CD14-positive monocyte (primary cell): ENCODE data around the gene LCE5A. TPM values are rescaled to one million over a fixed set of nuclear protein-coding genes. Genes with fewer than 3 reads are reported as not detected.

Experiments used
- DNase-seq, 3 donors: peaks; one replicate each; pipeline ENCODE4 v3.0.0-alpha.2; 2011 to 2022
- H2AFZ ChIP-seq: 2 replicates; pipeline ENCODE4 v1.6.0; 2012; ENCODE audit warnings: mild to moderate bottlenecking, low read depth, low read length, inconsistent platforms; ENCODE audit not compliant: insufficient read depth, poor library complexity, severe bottlenecking
- H3K27ac ChIP-seq, 2 donors: 1 replicate in 1 of 2; 2 replicates in 1 of 2; pipeline ENCODE4 v1.5.1; 2012 to 2013; ENCODE audit warnings: low read length in 2 of 2, control low read depth in 1 of 2, inconsistent platforms in 1 of 2, low read depth in 1 of 2, mild to moderate bottlenecking in 1 of 2
- H3K27me3 ChIP-seq, 2 donors: one replicate each; pipeline versions ENCODE4 v1.6.0 to v1.6.1; 2011 to 2013; ENCODE audit warnings: low read length in 2 of 2; ENCODE audit not compliant: control insufficient read depth in 2 of 2, insufficient read depth in 2 of 2
- H3K36me3 ChIP-seq, 2 donors: replicated peaks in 1 of 2; 1 replicate in 1 of 2; 2 replicates in 1 of 2; pipeline versions ENCODE4 v1.5.1 to v1.6.1; 2012 to 2013; ENCODE audit warnings: low read length in 2 of 2, control low read depth in 1 of 2, inconsistent platforms in 1 of 2, mild to moderate bottlenecking in 1 of 2; ENCODE audit not compliant: insufficient read depth in 2 of 2, control insufficient read depth in 1 of 2
- H3K4me1 ChIP-seq, 2 donors: 1 replicate in 1 of 2; 2 replicates in 1 of 2; pipeline versions ENCODE4 v1.5.1 to v1.6.1; 2012 to 2013; ENCODE audit warnings: low read length in 2 of 2, control low read depth in 1 of 2, inconsistent platforms in 1 of 2, mild to moderate bottlenecking in 1 of 2, moderate library complexity in 1 of 2; ENCODE audit not compliant: insufficient read depth in 2 of 2, control insufficient read depth in 1 of 2
- H3K4me2 ChIP-seq: replicated peaks from 2 replicates; pipeline ENCODE3; 2012; ENCODE audit warnings: low read length, moderate library complexity, mild to moderate bottlenecking; ENCODE audit not compliant: poor library complexity, severe bottlenecking; ENCODE audit errors: extremely low read depth
- H3K4me3 ChIP-seq, 3 experiments: fragments of 200-600 bp in 1 of 3; sonication (generic) in 1 of 3; replicated peaks in 1 of 3; 1 replicate in 2 of 3; 2 replicates in 1 of 3; pipeline ENCODE4 v1.5.1; 2011 to 2013; ENCODE audit warnings: low read length in 3 of 3, mild to moderate bottlenecking in 3 of 3, control low read depth in 2 of 3, low read depth in 2 of 3, inconsistent platforms in 1 of 3, moderate library complexity in 1 of 3
- H3K79me2 ChIP-seq: 2 replicates; pipeline ENCODE4 v1.6.0; 2012; ENCODE audit warnings: mild to moderate bottlenecking, control low read depth, inconsistent platforms, low read length, moderate library complexity; ENCODE audit not compliant: insufficient read depth
- H3K9ac ChIP-seq: 2 replicates; pipeline ENCODE4 v1.6.0; 2017; ENCODE audit warnings: low read length, mild to moderate bottlenecking; ENCODE audit not compliant: insufficient read depth, poor library complexity, severe bottlenecking
- H3K9me3 ChIP-seq, 2 donors: replicated peaks in 1 of 2; 1 replicate in 1 of 2; 2 replicates in 1 of 2; pipeline versions ENCODE4 v1.5.1 to v1.6.1; 2012 to 2013; ENCODE audit warnings: low read length in 2 of 2, control low read depth in 1 of 2; ENCODE audit not compliant: control insufficient read depth in 1 of 2, insufficient read depth in 1 of 2
- H4K20me1 ChIP-seq: 2 replicates; pipeline ENCODE4 v1.6.0; 2012; ENCODE audit warnings: mild to moderate bottlenecking, low read length, control low read depth, moderate library complexity; ENCODE audit not compliant: insufficient read depth
- H3K27ac Mint-ChIP-seq, 7 donors: one replicate each; pipeline ENCODE4 v1.8.0; 2020; ENCODE audit warnings: mild to moderate bottlenecking in 7 of 7, mixed read lengths in 7 of 7, moderate library complexity in 6 of 7, inconsistent platforms in 2 of 7
- H3K27me3 Mint-ChIP-seq, 3 donors: one replicate each; pipeline ENCODE4 v1.8.0; 2021 to 2022; ENCODE audit warnings: low read depth in 3 of 3, mild to moderate bottlenecking in 3 of 3, mixed read lengths in 3 of 3, moderate library complexity in 3 of 3, inconsistent platforms in 1 of 3
- H3K36me3 Mint-ChIP-seq, 2 donors: one replicate each; pipeline ENCODE4 v1.8.0; 2020; ENCODE audit warnings: mixed read lengths in 2 of 2, inconsistent platforms in 1 of 2, mild to moderate bottlenecking in 1 of 2
- H3K4me1 Mint-ChIP-seq: one replicate; pipeline ENCODE4 v1.8.0; 2020; ENCODE audit warnings: mild to moderate bottlenecking, mixed read lengths
- H3K4me3 Mint-ChIP-seq, 2 donors: one replicate each; pipeline ENCODE4 v1.8.0; 2020; ENCODE audit warnings: mild to moderate bottlenecking in 2 of 2, mixed read lengths in 2 of 2, moderate library complexity in 1 of 2
- H3K9me3 Mint-ChIP-seq, 7 donors: one replicate each; pipeline ENCODE4 v1.8.0; 2020 to 2022; ENCODE audit warnings: mixed read lengths in 7 of 7, mild to moderate bottlenecking in 6 of 7, moderate library complexity in 6 of 7, inconsistent platforms in 2 of 7
- WGBS: methylation state at CpG from one replicate; pipeline ENCODE4 v1.1.5; 2013; ENCODE audit warnings: missing lambda C conversion rate; ENCODE audit not compliant: insufficient coverage; 5-methylcytosine and 5-hydroxymethylcytosine counted together
- intact Hi-C, 2 donors: fragments of 100-400 bp; cut with micrococcal nuclease; formaldehyde crosslinking; loops; one replicate each; pipeline versions ENCODE4 v1.15.0 to v1.15.1; 2023
- polyA plus RNA-seq, 3 donors: library from polyadenylated mRNA; depleted of rRNA in 1 of 3; unstranded in 2 of 3; stranded (reverse) in 1 of 3; fragments of 300-500 nt in 2 of 3; fragments of >200 nt in 1 of 3; fragmentation: Illumina TruSeq in 2 of 3; gene quantifications; 1 replicate in 2 of 3; 2 replicates in 1 of 3; pipeline ENCODE4 v1.2.3, GENCODE V29; 2012 to 2021
- TF ChIP-seq, protein P1 (sequence below): fragments of 200-600 bp; IDR thresholded peaks from one replicate; pipeline ENCODE4 v1.8.0; 2022; ENCODE audit warnings: antibody characterized with exemption, mild to moderate bottlenecking

LCE5A gene
- polyA plus RNA-seq, 3 donors: not detected

GRCh38 chr1:152525080-152525641, 14.6 kb downstream of the LCE5A start:
- H3K4me2 ChIP-seq: no peak overlapping the region
- no peaks in the 10 kb centered on the region for H3K36me3 ChIP-seq
- peaks cover 0 to 2% of the 10 kb centered on the region in 2 donors for H3K27me3 ChIP-seq
- WGBS: 55% methylated on average over 1 of the region's 1 CpG
- TF ChIP-seq, protein P1, sequence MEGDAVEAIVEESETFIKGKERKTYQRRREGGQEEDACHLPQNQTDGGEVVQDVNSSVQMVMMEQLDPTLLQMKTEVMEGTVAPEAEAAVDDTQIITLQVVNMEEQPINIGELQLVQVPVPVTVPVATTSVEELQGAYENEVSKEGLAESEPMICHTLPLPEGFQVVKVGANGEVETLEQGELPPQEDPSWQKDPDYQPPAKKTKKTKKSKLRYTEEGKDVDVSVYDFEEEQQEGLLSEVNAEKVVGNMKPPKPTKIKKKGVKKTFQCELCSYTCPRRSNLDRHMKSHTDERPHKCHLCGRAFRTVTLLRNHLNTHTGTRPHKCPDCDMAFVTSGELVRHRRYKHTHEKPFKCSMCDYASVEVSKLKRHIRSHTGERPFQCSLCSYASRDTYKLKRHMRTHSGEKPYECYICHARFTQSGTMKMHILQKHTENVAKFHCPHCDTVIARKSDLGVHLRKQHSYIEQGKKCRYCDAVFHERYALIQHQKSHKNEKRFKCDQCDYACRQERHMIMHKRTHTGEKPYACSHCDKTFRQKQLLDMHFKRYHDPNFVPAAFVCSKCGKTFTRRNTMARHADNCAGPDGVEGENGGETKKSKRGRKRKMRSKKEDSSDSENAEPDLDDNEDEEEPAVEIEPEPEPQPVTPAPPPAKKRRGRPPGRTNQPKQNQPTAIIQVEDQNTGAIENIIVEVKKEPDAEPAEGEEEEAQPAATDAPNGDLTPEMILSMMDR: no peak
- Mint-ChIP-seq H3K36me3 (no peaks in the 10 kb centered on the region), H3K4me1 (no peaks in the 10 kb centered on the region), H3K27ac (no peak overlapping the region), H3K27me3 (peaks cover 2 to 5% (median 2%) of the 10 kb centered on the region in 3 donors), H3K9me3 (peaks cover 0 to 13% (median 6%) of the 10 kb centered on the region in 7 donors), H3K4me3 (no peak overlapping the region)
- no peak for DNase-seq
- H3K9me3 ChIP-seq: no peaks in the 10 kb centered on the region
- no peak overlapping the region for H3K9ac ChIP-seq
- H3K4me1 ChIP-seq: peaks cover 4 to 6% of the 10 kb centered on the region in 2 donors
- no peak overlapping the region for H3K4me3 ChIP-seq
- no peaks in the 10 kb centered on the region for H3K79me2 ChIP-seq
- intact Hi-C loops: no loop called here
- no peak overlapping the region for H3K27ac ChIP-seq
- H2AFZ ChIP-seq: no peak overlapping the region
- no peaks in the 10 kb centered on the region for H4K20me1 ChIP-seq

GRCh38 chr1:152533327-152533938, 22.8 kb downstream of the LCE5A start:
- no peaks in the 10 kb centered on the region for H3K4me1 ChIP-seq
- peaks cover 0 to 2% of the 10 kb centered on the region in 2 donors for H3K27me3 ChIP-seq
- Mint-ChIP-seq H3K4me1 (no peaks in the 10 kb centered on the region), H3K9me3 (peaks cover 0 to 6% (median 2%) of the 10 kb centered on the region in 7 donors), H3K4me3 (no peak overlapping the region), H3K27ac (no peak overlapping the region), H3K27me3 (peaks cover 3 to 9% (median 8%) of the 10 kb centered on the region in 3 donors), H3K36me3 (no peaks in the 10 kb centered on the region)
- no peaks in the 10 kb centered on the region for H3K79me2 ChIP-seq
- TF ChIP-seq, protein P1: peak; percentile 80
- peak; percentile 22 to 51 (median 39) for DNase-seq
- intact Hi-C loops: loop anchor here in 1 of 2 donors (2.0 kb wide), 1 partner anchor 37 kb away; no protein-coding TSS in a partner anchor
- 5% methylated on average over 2 of the region's 7 CpGs for WGBS
- no peaks in the 10 kb centered on the region for H3K36me3 ChIP-seq
- H3K4me3 ChIP-seq: no peak overlapping the region
- H2AFZ ChIP-seq: no peak overlapping the region
- H3K27ac ChIP-seq: no peak overlapping the region
- no peak overlapping the region for H3K9ac ChIP-seq
- H3K9me3 ChIP-seq: no peaks in the 10 kb centered on the region
- no peaks in the 10 kb centered on the region for H4K20me1 ChIP-seq
- no peak overlapping the region for H3K4me2 ChIP-seq
